Prostate gland (tissue), 2 donors: Measurements from ENCODE around the gene ZNRF3. TPM values are rescaled to one million over a fixed set of nuclear protein-coding genes. Genes with fewer than 3 reads are reported as not detected.

Source experiments
- DNase-seq: peaks from one replicate; pipeline ENCODE4 v3.0.0-alpha.2; 2019; ENCODE audit warnings: low spot score
- H3K27ac ChIP-seq, 2 donors: fragments of 200-600 bp; sonication (generic); 2 replicates each; pipeline ENCODE4 v1.5.1; 2017 to 2019
- H3K27me3 ChIP-seq: fragments of 200-600 bp; sonication (generic); replicated peaks from 2 replicates; pipeline ENCODE4 v1.5.1; 2019; ENCODE audit not compliant: insufficient read depth
- H3K36me3 ChIP-seq, 2 donors: fragments of 200-600 bp; sonication (generic); 1 replicate in 1 of 2; 2 replicates in 1 of 2; pipeline versions ENCODE4 v1.5.1 to v1.8.1; 2017 to 2019
- H3K4me1 ChIP-seq: fragments of 200-600 bp; sonication (generic); replicated peaks from 2 replicates; pipeline ENCODE4 v1.5.1; 2019
- H3K4me3 ChIP-seq, 2 donors: fragments of 200-600 bp; sonication (generic); 2 replicates each; pipeline ENCODE4 v1.5.1; 2017 to 2019
- H3K9me3 ChIP-seq: fragments of 200-600 bp; sonication (generic); 2 replicates; pipeline ENCODE4 v1.5.1; 2017
- POLR2A ChIP-seq: fragments of 450-650 bp; IDR thresholded peaks from one replicate; pipeline ENCODE4 v1.6.1; 2016; ENCODE audit warnings: antibody characterized with exemption, mild to moderate bottlenecking
- POLR2AphosphoS5 ChIP-seq: sonication (generic); formaldehyde crosslinking; IDR thresholded peaks from one replicate; pipeline ENCODE4 v1.6.1; 2017; ENCODE audit warnings: antibody characterized with exemption
- WGBS: methylation state at CpG from one replicate; pipeline ENCODE4 v1.1.5; 2018; 5-methylcytosine and 5-hydroxymethylcytosine counted together
- intact Hi-C: fragments of 100-400 bp; cut with DNase I; formaldehyde crosslinking; loops from one replicate; pipeline ENCODE4 v1.14.2; 2022
- total RNA-seq, 2 donors: library from RNA; depleted of rRNA; stranded (reverse); fragments of >200 nt; gene quantifications; one replicate each; pipeline ENCODE4 v1.1.0, GENCODE V29; 2016
- TF ChIP-seq, protein P1 (sequence below), 4 experiments: fragments of 200-600 bp in 2 of 4; fragments of 450-650 bp in 2 of 4; sonication (generic) in 2 of 4; IDR thresholded peaks; 1 replicate in 3 of 4; 2 replicates in 1 of 4; pipeline ENCODE4 v1.5.1; 2016 to 2019; ENCODE audit warnings: antibody characterized with exemption in 4 of 4, mild to moderate bottlenecking in 2 of 4, moderate library complexity in 2 of 4

ZNRF3 gene
- total RNA-seq, 2 donors from 2014 or later = 38.5 to 46.1 TPM

DNA sequence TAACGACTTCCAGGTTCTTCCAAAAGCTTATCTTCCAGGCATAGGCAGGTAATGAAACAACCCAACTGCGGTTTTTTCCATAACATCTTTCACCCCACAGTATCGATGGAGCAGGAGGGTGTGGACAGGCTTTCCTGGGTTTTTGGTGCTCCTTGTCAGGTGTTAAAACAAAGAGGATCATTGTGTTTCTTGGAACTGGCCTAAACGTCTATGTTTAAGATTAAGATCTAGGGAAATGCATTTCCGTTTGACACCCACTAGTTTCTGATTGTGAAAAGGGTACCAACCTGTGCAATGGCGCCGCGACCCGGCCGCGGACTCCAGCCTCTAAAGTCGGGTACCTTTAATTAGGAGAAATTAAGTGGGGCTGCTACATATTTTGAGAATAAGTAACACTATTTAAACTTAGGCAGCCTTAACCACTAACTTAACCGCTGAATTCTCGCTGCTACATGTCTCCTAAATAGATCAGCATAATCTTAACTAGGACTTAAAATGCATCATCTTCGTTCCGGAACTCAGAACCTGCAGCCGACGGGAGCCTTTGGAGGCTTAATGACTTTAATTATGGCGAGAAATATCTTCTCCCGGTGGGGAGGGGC, 146.7 kb downstream of the ZNRF3 start:
- H3K27ac ChIP-seq = peak overlapping the region; percentile 74 to 83
- H3K27me3 ChIP-seq = no peaks in the 10 kb centered on the region
- DNase-seq = no peak
- H3K36me3 ChIP-seq = no peaks in the 10 kb centered on the region
- TF ChIP-seq POLR2A (no peak), POLR2AphosphoS5 (peak; percentile 28)
- TF ChIP-seq, protein P1, sequence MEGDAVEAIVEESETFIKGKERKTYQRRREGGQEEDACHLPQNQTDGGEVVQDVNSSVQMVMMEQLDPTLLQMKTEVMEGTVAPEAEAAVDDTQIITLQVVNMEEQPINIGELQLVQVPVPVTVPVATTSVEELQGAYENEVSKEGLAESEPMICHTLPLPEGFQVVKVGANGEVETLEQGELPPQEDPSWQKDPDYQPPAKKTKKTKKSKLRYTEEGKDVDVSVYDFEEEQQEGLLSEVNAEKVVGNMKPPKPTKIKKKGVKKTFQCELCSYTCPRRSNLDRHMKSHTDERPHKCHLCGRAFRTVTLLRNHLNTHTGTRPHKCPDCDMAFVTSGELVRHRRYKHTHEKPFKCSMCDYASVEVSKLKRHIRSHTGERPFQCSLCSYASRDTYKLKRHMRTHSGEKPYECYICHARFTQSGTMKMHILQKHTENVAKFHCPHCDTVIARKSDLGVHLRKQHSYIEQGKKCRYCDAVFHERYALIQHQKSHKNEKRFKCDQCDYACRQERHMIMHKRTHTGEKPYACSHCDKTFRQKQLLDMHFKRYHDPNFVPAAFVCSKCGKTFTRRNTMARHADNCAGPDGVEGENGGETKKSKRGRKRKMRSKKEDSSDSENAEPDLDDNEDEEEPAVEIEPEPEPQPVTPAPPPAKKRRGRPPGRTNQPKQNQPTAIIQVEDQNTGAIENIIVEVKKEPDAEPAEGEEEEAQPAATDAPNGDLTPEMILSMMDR (IDR thresholded peaks at IDR 0.05) = peak in 3 of 4 experiments; percentile 14 to 31 (median 14)
- intact Hi-C loops = loop anchor here (5.0 to 10.0 kb wide), 3 partner anchors 43 to 425 kb away; partner anchors contain the start of gene ZNRF3
- WGBS = 10% methylated on average over 20 of the region's 20 CpGs
- H3K9me3 ChIP-seq = no peaks in the 10 kb centered on the region
- H3K4me3 ChIP-seq = peak overlapping the region; percentile 34 to 35
- H3K4me1 ChIP-seq = peaks cover 5% of the 10 kb centered on the region

DNA sequence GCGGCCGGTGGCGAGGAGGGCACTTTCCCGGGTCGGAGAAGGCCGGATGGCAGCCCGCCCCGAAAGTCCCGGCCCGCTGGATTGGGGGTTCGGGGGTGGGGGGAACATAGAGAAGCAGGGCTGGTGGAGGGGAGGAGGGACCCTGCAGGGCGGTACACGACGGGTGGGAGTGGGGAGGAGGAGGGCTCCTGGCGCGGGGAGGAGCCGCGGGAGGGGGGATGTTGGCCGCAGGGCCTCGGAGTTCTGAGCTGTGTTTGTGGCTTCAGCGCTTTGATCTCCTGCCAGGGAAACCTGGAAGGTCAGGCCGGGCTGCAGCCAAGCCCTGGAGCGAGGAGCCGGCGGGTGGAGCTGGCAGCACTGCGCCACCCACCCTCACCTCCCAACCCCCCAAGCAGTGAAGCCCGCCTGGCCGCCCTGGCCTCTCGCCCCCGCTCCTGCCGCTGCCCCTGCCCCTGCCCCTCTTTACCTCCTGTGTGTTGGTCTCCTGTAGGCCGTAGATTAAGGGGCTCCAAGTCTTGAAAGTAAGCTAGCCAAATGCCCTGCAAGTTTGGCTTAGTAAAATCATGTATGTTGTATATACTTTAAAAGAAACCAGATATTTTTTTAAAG, 147.3 kb downstream of the ZNRF3 start:
- H3K27me3 ChIP-seq = no peaks in the 10 kb centered on the region
- TF ChIP-seq POLR2A (no peak), POLR2AphosphoS5 (peak; percentile 23)
- TF ChIP-seq, protein P1 (IDR thresholded peaks at IDR 0.05) = no peak
- H3K27ac ChIP-seq = peak overlapping the region; percentile 74 to 83
- 4% methylated on average over 32 of the region's 32 CpGs for WGBS
- H3K4me1 ChIP-seq = peaks cover 5% of the 10 kb centered on the region
- H3K36me3 ChIP-seq = no peaks in the 10 kb centered on the region
- H3K9me3 ChIP-seq = no peaks in the 10 kb centered on the region
- peak; percentile 77 for DNase-seq
- peak overlapping the region; percentile 34 to 35 for H3K4me3 ChIP-seq
- intact Hi-C loops = loop anchor here (5.0 to 10.0 kb wide), 3 partner anchors 43 to 426 kb away; partner anchors contain the start of gene ZNRF3

DNA sequence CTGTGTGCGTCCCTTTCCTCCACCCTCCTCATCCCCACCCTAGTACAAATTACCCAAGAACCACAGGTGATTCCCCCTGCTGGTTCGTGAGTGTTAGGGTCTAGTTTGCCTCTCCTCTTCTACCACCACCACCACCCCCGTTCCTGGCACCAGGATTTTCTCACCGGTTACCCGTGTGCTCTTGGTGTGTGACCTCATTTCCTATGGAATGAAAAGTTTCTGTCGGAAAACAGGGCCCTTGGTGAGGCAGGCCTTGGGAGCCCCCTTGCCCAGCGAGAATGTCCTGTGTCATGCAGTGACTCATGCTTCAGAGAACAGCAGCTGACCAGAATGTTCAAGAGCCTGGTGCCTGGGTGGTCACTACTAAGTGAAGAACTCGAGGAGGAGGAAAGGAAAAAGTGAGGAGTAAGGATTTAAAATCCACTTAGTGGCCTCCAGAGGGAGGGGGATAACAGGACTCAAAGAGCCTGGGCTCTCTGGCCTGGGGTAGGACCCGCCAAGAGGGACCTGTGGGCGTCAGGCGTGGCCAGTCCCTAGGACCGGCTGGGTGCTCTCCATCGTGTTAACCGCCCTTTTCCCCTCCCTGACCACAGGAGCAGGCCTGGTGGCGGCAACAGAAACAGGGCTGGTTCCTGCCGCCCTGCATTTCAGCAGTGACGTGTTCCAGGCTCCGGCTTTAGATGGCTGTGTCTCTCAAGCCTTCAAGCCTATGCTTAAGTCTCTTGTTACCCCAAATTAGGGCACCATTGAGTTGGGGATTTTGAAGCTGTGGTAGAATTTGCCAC, 148.0 kb downstream of the ZNRF3 start:
- DNase-seq = peak; percentile 39
- peak; percentile 60 for TF ChIP-seq POLR2AphosphoS5
- no peak for TF ChIP-seq POLR2A
- H3K36me3 ChIP-seq = no peaks in the 10 kb centered on the region
- no peaks in the 10 kb centered on the region for H3K27me3 ChIP-seq
- peaks cover 5% of the 10 kb centered on the region for H3K4me1 ChIP-seq
- peak overlapping the region; percentile 34 to 35 for H3K4me3 ChIP-seq
- H3K27ac ChIP-seq = peak overlapping the region; percentile 74 to 83
- intact Hi-C loops = loop anchor here (1.0 to 10.0 kb wide), 4 partner anchors 44 to 427 kb away; partner anchors contain the start of gene ZNRF3
- 41% methylated on average over 18 of the region's 18 CpGs for WGBS
- H3K9me3 ChIP-seq = no peaks in the 10 kb centered on the region

DNA sequence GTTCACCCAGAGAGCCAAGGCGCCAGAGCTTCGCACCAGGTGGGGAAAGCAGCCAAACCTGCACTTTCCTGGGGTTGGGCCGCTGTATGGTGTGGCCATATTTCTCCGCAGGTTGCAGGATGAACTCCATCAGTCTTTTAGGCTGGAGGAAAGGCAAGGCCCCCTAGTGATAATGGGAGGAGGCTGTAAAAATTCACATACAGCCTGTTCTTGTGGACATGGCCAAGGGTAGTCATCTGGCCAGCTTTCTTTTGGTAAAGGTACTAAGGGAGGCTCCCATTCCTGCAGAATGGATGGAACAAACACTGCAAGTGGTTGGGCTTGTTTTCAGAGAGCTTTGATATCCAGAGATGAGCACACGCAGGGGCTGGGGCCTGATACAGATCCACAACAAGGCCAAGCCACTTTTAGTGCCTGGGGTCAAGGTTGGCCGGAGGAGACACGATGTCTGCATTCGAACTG, 148.7 kb downstream of the ZNRF3 start:
- TF ChIP-seq POLR2AphosphoS5 = no peak
- TF ChIP-seq POLR2A = no peak
- TF ChIP-seq, protein P1 (IDR thresholded peaks at IDR 0.05) = no peak
- intact Hi-C loops = loop anchor here (1.0 to 10.0 kb wide), 4 partner anchors 45 to 427 kb away; partner anchors contain the start of gene ZNRF3
- Histone ChIP-seq H3K27me3 (no peaks in the 10 kb centered on the region), H3K4me1 (peaks cover 5% of the 10 kb centered on the region), H3K27ac (peak overlapping the region; percentile 74 to 83), H3K4me3 (no peak overlapping the region), H3K36me3 (no peaks in the 10 kb centered on the region), H3K9me3 (no peaks in the 10 kb centered on the region)
- DNase-seq = no peak
- WGBS = 59% methylated on average over 8 of the region's 8 CpGs

DNA sequence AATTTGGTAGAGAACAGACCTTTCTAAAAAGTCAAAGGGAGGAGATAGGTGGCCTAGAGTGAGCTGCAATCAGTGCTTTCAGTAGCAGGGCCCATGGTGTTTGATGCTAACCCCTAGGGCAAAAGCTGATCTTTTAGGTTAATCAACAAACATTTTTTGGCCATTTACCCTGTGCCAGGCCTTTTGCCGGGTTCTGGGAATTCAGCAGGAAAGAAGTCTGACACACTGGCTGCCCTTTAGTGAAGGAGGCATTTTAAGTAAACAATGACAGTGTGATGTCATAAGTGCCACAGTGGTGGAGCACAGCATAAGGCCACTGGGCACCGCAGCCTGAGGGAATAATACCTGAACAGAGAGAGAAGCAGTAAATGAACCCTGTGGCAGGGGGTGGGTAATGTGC, 149.2 kb downstream of the ZNRF3 start:
- H3K27ac ChIP-seq = peak overlapping the region; percentile 74 to 83
- H3K9me3 ChIP-seq = no peaks in the 10 kb centered on the region
- WGBS = 49% methylated on average over 2 of the region's 2 CpGs
- H3K27me3 ChIP-seq = no peaks in the 10 kb centered on the region
- no peak overlapping the region for H3K4me3 ChIP-seq
- TF ChIP-seq, protein P1 (IDR thresholded peaks at IDR 0.05) = no peak
- no peak for TF ChIP-seq POLR2A
- TF ChIP-seq POLR2AphosphoS5 = no peak
- intact Hi-C loops = loop anchor here (1.0 to 10.0 kb wide), 4 partner anchors 45 to 428 kb away; partner anchors contain the start of gene ZNRF3
- no peak for DNase-seq
- H3K36me3 ChIP-seq = no peaks in the 10 kb centered on the region
- H3K4me1 ChIP-seq = peaks cover 7% of the 10 kb centered on the region
